Measurements from ENCODE around the gene SLC51A. TPM values are rescaled to one million over a fixed set of nuclear protein-coding genes. Genes with fewer than 3 reads are reported as not detected.

SLC51A gene
- total and polyA plus RNA-seq, 9 of the 15 experiments (the other 6 are each of a cell fraction or from before 2014, with no cell fraction given), result 0.35 to 0.38 TPM; not detected in 7

DNA sequence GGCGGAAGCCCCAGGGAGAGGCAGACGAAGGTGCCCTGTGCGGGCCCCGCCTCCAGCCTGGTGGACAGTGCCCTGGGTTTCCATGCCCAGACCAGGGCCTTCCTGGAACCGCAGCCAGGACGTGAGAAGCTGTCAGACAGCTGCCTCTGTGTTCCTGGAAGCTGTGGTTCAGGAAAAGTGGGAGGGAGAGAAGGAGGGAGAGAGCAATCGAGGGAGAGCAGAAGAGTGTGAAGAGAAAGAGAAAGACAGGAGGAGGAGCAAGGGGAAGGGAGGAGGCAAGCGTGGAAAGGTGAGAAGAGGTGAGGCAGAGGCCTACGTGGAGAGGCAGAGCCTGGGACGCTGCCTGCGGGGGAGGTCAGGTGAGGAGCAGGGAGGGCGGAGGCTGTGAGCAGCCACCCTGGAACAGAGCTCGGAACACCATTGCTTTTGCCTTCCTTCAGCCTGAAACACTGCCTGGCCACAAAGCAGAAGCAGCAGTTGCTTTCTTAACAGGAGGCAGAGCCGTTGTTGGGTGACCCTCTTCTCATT lies 23.7 kb upstream of the SLC51A start (continued):
- TF ChIP-seq MTA2 (IDR thresholded peaks at IDR 0.05; ENCODE audit: low read depth), result peak; percentile 58
- TF ChIP-seq SRSF3 (IDR thresholded peaks at IDR 0.05; ENCODE audit: insufficient read depth, low read length), result no peak
- no peak for TF ChIP-seq PREB (CRISPR knock-in tag; IDR thresholded peaks at IDR 0.05)
- TF ChIP-seq, protein P1, sequence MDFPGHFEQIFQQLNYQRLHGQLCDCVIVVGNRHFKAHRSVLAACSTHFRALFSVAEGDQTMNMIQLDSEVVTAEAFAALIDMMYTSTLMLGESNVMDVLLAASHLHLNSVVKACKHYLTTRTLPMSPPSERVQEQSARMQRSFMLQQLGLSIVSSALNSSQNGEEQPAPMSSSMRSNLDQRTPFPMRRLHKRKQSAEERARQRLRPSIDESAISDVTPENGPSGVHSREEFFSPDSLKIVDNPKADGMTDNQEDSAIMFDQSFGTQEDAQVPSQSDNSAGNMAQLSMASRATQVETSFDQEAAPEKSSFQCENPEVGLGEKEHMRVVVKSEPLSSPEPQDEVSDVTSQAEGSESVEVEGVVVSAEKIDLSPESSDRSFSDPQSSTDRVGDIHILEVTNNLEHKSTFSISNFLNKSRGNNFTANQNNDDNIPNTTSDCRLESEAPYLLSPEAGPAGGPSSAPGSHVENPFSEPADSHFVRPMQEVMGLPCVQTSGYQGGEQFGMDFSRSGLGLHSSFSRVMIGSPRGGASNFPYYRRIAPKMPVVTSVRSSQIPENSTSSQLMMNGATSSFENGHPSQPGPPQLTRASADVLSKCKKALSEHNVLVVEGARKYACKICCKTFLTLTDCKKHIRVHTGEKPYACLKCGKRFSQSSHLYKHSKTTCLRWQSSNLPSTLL (IDR thresholded peaks at IDR 0.05), result no peak
- TF ChIP-seq, protein P2, sequence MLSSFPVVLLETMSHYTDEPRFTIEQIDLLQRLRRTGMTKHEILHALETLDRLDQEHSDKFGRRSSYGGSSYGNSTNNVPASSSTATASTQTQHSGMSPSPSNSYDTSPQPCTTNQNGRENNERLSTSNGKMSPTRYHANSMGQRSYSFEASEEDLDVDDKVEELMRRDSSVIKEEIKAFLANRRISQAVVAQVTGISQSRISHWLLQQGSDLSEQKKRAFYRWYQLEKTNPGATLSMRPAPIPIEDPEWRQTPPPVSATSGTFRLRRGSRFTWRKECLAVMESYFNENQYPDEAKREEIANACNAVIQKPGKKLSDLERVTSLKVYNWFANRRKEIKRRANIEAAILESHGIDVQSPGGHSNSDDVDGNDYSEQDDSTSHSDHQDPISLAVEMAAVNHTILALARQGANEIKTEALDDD (IDR thresholded peaks at IDR 0.05), result no peak
- no peak for TF ChIP-seq FOXK1 (CRISPR knock-in tag; IDR thresholded peaks at IDR 0.05; ENCODE audit: borderline replicate concordance)
- no peak for TF ChIP-seq ZNF75A (CRISPR knock-in tag; IDR thresholded peaks at IDR 0.05)
- TF ChIP-seq, protein P3, sequence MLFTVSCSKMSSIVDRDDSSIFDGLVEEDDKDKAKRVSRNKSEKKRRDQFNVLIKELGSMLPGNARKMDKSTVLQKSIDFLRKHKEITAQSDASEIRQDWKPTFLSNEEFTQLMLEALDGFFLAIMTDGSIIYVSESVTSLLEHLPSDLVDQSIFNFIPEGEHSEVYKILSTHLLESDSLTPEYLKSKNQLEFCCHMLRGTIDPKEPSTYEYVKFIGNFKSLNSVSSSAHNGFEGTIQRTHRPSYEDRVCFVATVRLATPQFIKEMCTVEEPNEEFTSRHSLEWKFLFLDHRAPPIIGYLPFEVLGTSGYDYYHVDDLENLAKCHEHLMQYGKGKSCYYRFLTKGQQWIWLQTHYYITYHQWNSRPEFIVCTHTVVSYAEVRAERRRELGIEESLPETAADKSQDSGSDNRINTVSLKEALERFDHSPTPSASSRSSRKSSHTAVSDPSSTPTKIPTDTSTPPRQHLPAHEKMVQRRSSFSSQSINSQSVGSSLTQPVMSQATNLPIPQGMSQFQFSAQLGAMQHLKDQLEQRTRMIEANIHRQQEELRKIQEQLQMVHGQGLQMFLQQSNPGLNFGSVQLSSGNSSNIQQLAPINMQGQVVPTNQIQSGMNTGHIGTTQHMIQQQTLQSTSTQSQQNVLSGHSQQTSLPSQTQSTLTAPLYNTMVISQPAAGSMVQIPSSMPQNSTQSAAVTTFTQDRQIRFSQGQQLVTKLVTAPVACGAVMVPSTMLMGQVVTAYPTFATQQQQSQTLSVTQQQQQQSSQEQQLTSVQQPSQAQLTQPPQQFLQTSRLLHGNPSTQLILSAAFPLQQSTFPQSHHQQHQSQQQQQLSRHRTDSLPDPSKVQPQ (CRISPR knock-in tag; IDR thresholded peaks at IDR 0.05; ENCODE audit: borderline replicate concordance), result no peak
- TF ChIP-seq L3MBTL2 (IDR thresholded peaks at IDR 0.05), result peak; percentile 63; the same call in 1 of the 2 replicates
- no peak for TF ChIP-seq ZNF830 (CRISPR knock-in tag; IDR thresholded peaks at IDR 0.05)
- TF ChIP-seq, protein P4, sequence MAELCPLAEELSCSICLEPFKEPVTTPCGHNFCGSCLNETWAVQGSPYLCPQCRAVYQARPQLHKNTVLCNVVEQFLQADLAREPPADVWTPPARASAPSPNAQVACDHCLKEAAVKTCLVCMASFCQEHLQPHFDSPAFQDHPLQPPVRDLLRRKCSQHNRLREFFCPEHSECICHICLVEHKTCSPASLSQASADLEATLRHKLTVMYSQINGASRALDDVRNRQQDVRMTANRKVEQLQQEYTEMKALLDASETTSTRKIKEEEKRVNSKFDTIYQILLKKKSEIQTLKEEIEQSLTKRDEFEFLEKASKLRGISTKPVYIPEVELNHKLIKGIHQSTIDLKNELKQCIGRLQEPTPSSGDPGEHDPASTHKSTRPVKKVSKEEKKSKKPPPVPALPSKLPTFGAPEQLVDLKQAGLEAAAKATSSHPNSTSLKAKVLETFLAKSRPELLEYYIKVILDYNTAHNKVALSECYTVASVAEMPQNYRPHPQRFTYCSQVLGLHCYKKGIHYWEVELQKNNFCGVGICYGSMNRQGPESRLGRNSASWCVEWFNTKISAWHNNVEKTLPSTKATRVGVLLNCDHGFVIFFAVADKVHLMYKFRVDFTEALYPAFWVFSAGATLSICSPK (IDR thresholded peaks at IDR 0.05; ENCODE audit: borderline replicate concordance), result 0 out of 2 replicates have a peak, but pooled peaks have one; percentile 69
- no peak for TF ChIP-seq ETS2 (tag; IDR thresholded peaks at IDR 0.05; ENCODE audit: borderline replicate concordance, poor library complexity, severe bottlenecking)
- no peak for TF ChIP-seq IRF1 (CRISPR knock-in tag; IDR thresholded peaks at IDR 0.05; ENCODE audit: borderline replicate concordance)
- no peak for TF ChIP-seq EWSR1 (IDR thresholded peaks at IDR 0.05; ENCODE audit: borderline replicate concordance, low read depth, partially characterized antibody)
- TF ChIP-seq ZBTB26 (CRISPR knock-in tag; IDR thresholded peaks at IDR 0.05), result peak; percentile 92
- 0 out of 2 replicates have a peak, but pooled peaks have one; percentile 28 for TF ChIP-seq MEF2D (tag; conservative IDR thresholded peaks at IDR 0.05; ENCODE audit: low read depth)

Data from K562 (cell line).